CD4-positive, alpha-beta T cell treated with Interleukin-1 beta for 1 hour (primary cell): Measurements from ENCODE around the gene VPS8.

Experiments
- DNase-seq, 2 donors: peaks; one replicate each; pipeline ENCODE4 v3.0.0-alpha.2; 2020 to 2022

Gene VPS8

DNA sequence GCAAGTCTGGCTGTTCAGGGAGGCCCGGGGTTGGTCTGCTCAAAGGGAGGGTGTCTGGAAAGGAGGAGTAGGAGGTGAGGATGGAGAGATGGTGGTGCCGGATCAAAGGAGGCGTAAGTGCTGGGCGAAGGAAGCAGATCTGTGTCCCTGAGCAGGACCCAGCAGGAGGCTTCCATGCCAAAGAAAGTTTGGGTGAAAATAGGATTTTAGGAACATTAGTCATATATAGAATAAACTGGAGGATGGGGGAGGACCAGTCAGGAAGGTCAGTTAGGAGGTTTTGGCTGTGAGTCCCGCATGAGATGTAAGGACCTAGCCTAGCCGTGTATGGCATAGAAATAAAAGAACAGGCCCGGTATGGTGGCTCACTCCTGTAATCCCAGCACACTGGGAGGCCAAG, 28.6 kb upstream of the VPS8 start:
- no peak for DNase-seq

DNA sequence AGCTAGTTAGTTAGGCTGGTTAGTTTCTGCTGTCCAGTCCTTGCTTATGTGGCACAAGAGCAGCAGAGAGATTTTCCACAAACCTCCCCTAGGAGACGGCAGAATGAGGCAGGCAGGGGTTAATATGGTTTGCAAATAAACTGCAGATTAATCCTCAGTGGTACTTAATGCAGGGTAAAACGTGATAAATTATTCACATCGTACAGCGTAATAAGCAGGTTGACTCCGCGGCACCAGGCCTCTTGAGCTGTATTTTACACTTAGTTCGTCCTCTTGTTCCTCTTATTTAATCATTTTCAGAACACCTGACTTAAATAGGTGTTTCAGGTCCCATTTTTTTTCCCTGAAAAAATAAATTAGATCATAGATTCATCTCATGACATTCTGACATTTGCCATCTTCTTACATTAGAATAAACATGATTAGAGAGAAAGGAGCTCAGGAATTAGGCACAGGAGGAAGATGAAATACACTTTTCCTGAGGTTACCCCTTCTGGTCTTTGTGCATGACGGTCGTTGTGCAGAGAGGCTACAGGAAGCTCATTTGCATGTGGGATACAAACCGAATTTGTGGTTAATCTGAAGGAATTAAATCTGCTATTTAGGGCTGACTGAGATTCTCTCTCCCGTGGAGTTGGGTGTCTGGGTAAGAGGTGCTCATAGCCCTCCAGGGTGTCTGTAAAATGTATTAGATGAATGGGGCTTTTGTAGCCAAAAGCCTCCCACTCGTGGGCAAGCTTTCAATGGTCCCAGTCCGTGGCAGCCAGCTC, 27.1 kb upstream of the VPS8 start:
- DNase-seq: no peak

DNA sequence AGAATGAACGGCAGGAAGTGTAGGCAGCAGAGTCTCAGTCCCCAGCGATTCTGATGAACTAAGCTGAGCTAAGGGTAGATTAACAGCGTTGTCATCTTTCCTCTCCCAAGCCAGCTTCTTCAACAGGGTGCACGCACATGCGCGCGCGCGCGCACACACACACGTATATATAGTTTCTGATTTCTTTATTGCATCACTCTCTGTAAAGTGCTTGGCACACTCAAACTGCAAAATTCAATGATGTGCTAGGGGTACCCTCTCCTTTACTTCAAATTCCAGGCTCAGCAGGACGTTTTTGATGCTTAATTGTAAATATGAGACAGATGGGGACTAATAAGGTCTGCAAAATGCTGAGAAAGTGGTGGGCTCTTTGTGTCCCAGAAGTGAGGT, 26.1 kb upstream of the VPS8 start:
- DNase-seq: no peak

DNA sequence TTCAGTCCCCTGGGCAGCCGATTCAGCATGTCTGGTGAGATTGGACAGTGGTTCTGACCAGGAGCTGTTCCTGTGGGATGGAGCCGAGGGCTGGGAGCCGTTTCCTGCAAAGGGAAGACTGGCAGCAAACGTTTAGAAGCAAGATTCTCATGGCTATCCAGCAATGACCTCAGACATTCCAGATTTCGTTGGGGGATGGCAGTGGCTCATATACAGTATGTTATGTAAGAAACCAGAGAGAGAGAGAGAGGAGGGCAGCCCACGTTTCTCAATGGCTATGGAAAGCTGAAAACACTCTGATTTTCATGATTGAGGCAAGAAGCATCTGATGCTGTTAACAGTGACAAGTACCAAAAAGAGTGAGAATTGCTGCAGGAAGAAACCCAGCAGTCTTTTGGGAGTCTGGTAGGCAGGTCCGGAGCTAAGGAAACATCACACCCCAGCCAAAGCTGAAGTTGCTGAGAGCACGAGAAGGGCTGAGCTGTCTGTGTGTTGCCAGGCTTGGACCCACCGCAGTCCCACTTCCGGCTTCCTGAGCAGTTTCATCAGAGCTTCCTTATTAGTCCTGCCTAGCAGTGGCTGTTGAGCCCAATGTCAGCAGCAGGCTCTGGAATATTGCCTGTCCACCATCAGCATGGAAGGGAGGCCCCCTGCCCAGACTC, 25.6 kb upstream of the VPS8 start:
- DNase-seq: peak in 1 of 2 donors; percentile 31

DNA sequence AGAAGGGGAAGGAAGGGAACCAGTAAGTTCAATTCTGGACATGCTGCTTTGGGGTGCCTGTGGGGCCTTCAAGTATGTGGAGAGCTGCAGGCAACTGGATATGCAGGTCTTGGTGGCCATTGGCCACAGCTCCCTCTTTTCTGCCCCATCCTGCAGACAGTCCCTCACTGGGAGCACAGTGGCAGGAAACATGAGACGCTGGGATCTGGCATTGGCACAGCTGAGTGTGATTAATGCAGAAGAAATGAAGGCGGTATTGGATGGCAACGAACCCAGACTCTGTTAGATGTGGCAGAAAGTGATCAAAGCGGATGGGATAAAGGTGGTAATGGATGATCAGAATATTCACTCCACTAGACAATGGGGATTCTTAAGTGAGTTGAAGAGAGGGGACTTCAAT, 23.2 kb upstream of the VPS8 start:
- DNase-seq: no peak

DNA sequence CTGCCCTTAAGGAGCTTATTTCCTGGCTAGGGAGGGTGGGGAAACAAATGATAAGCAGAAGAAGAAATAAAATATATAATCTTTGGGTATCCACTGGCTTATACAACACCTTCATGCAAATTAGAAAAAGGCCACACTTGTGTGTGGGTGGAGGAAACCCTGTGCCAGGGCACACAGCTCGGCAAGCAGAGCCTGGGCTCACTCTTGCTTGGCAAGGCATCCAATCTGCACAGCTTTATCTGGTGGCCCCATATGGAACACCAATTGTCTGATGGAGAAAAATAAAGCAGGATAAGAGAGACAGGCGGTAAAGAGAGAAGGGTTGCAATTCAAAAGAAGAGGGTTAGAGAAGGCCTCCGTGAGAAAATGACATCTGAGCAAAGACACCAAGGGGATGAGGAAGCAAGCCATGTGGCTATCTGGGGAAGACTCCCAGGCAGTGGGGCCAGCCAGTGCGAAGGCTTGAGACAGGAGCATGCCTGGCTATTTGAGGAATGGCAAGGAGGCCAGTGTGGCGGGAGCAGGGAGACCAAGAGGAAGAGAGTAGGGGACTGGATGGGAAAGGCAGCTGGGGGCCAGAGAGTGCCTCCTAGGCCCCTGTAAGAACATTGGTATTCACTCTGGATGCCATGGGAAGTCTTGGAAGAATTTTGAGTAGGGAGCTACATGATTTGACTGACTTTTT, 22.5 kb upstream of the VPS8 start:
- no peak for DNase-seq

DNA sequence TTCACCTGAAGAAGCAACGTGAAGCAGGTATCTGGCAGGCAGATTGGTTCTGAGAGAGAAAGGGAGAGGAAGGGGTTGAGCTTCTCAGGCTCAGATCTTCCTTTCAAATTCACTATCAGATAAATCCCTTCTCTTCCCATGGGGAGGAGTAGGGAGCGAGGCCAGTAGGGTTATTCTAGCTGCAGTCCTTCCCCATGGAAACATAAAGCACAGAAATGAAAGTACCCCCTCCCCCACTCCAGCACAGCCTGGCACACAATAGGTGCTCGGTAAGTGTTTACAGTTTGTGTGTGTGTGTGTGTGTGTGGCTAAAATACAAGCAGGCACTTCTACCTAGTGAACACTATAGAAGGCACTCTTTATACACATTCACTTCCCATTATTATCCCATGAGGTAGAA, 20.8 kb upstream of the VPS8 start:
- no peak for DNase-seq

DNA sequence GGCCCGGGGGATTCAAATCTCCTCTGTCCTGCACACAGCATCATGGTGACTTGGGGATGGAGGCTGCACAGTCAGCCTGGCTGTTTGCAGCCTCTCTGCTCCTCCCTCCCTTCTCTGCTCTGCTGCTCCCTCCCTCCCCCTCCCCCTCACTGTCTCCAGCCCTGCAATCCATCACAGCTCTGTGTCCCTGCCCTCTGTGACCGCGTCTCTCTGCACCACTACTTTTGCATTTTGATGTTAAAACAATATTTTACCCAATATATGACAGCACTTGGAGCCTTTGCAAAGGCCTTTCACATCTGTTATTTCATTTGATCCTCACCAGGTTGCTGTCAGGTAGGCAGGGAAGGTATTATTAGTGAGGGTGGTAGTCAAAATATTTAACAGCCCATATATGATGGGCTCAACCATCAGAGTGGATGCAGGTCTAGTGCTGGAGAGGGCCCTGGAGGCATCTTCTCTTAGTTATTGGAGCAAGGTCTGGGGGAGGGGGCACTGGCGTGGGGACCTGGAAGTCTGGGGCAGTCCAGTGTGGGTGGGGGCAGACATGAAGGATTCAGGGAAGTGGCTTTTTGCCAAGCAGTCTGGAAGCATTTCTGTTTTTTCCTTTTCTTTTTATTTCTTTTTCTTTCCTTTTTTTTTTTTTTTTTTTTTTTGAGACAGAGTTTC, 16.3 kb upstream of the VPS8 start:
- no peak for DNase-seq

DNA sequence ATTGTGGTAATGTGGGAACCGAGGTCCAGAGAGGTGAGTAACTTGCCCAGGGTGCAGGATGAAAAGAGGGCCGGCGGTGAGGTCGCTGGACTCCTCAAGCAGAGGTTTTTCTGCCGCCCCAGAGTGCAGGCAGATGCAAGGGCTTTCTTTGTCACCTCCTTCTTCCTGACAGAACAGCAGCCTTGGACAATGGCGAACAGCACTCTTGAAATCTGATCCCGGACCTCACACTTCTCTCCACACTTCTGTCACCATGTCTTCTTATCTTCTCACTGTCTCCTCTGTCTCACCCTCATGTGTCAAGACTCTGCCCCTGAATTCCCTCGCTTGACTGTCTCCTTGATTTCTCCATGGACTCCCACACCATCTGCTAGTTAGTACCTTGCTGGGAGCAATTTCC, 15.4 kb upstream of the VPS8 start:
- no peak for DNase-seq

DNA sequence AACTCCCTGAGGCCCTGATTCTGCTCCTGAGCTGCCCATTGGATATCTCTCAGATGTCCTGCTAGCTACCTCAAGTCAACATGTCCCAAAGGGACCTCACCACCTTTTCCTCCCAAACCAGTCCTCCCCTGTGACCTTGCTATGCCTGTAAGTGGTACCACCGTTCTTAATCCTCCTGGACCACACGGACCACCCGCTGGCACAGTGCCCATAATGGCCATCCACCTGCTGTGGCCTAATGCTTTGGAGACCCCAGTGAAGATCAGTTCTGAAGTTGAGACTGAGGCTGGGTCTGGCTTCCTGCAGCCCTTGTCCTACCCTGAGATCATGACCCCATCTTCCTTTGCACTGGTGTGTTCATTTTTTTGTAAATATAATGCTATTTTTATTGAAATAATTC, 15.0 kb upstream of the VPS8 start:
- DNase-seq: no peak

DNA sequence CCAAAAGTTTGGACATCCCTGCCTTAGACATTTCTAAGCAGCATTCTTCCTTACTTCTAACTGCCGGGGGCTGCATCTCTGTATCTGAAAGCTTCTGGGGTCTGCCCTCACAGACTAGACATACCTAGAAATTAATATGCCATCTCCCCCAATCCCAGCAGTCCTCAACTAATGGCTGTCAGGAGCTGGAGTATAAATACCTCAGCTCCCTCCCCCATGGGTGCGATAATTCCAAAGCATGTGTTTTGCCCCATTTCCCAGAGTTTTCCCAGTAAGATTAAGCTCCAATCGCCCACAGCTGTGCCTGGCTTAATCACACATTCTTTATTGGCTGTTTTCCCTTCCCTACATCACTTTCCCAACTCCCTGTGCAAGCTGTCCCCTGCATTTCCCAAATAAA, 13.8 kb upstream of the VPS8 start:
- no peak for DNase-seq

DNA sequence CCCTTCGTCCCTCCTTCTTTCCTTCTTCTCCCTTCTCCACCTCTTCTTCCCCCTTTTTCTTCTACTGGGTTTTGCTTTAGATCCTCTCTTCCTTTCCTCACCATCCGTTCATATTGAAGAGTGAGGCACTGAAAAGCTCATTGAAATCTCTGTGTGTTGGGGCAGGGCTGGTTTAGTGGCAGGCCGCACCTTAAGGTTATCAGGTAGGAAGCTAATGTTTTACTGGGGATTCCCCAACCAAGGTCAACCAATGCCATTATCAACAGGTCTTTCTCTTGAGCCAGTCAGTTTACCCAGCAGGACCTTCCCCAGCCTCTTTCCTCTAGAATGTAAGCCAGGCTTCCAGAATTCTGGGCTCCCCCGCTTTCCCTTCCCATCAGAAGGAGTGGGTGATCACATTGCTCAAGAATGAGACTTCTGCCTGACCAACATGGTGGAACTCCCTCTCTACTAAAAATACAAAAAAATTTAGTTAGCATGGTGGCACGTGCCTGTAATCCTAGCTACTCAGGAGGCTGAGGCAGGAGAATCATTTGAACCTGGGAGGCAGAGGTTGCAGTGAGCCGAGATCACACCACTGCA, 11.5 kb upstream of the VPS8 start:
- no peak for DNase-seq

DNA sequence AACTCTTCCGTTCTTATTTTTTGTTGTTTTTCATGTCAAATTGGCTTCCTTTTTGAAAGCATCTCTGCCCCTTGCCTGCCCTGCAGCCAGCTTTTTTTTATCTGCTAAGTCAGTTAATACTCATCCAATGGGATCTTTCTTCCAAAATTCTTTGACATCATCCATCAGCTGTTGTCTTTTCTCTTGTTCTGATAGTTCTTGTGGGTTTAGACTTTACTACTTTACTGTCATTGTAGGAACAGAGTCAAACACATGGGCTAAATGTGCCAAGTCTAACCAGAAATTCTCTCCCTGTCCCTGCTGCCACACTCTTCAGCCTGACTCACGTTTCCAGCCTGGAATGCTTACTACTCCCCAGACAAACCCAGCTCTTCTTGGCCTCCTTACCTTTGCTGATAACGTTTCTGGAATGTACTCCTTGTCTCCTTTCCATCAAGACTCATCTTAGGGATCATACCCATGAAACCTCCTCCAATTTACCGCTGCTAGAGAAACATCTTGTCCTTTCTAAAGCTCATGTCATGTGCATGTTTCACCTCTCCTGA, 10.7 kb upstream of the VPS8 start:
- DNase-seq: no peak

DNA sequence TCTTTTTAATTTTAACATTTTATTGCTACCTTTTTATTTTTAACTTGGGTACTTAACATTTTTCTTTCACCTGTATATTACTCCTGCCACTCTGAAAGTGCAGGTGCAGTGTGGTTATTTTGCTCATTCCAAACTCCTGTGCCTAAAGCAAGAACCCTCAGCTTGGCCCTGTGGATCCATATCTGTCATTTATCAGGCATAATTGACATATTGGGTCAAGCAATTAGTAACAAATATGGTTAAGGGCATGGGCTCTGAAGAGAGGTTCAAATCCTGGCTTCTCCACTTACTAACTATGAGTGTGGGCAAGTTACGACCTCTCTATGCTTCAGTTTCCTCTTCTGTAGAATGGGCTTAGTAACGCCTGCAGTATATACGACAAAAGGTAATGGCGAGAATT, 9.8 kb upstream of the VPS8 start:
- no peak for DNase-seq

DNA sequence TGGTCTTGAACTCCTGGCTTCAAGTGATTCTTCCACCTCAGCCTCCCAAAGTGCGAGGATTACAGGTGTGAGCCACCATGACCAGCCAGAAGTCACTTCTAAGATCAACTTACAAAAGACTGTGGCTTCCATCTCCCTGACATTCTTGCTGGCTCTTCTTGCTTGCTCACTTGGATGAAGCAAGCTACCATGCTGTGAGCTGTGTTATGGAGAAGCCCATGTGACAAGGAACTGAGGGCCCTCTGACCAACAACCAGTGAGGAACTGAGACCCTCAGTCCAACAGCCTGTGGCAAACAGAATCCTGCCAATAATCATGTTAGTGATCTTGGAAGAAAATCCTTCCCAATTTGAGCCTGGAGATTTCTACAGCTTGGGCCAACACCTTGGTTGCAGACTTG, 7.2 kb upstream of the VPS8 start:
- no peak for DNase-seq

DNA sequence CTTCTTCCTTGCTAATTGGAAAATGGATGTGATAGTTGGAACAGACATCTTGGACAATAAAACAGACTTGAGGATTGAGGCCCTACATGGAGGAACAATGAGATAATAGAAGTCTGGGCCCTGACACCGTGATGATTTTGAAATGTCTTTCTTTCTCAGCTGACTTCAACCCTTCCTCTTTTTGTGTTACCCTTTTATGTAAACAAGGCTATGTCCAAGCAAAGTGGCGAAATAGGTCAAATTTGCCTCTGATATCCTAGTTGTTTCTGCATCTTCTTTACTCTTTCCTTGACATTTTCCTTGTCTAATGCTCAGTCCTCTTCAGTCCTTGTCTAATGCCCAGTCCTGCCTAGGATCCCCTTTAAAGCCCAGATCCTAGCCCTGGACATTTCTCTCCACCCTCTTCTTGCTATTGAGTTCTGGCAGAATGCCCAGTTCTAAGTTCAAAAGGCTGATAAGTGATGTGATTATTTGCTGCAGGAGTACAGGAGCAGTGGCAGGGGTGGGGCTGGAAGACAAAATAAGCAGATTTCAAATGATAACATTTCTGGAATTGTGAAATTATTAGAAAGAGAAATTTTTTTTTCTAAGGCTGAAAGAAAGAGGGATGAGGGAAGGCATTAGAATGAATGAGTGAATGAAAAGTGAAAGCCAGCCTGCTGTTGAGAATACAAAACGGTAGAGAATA, 6.5 kb upstream of the VPS8 start:
- no peak for DNase-seq

DNA sequence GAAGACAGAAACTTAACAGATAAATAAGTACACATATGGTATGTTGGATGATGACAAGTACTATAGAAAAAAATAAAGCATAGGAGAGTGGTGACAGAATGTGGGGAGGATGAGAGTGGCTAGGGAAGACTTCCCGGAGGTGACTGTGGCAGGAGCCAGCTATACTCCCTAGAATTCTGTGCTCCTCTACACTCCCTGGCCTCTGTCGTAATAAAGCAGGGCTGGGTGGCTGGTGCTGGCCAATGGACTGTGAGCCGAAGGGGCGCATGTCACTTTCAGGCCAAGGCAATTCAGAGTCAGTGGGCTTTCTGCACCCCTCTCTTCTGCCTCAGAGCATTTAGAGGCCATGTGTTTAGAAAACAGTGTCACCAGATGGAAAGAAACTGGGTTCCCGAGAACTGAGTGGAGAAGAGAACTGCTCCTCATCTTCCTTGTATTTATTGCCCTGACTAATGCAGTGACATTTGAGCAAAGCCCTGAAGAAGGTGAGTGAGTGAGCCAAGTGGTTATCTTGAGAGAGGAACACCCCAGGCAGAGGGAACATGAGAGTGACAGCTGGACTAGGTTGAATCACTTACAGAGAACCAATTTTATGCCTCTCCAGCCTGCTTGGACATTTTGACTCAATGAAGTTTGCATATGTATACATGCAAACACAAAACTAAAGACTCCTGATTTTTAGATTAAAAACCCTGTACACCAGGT, 5.2 kb upstream of the VPS8 start:
- DNase-seq: no peak

DNA sequence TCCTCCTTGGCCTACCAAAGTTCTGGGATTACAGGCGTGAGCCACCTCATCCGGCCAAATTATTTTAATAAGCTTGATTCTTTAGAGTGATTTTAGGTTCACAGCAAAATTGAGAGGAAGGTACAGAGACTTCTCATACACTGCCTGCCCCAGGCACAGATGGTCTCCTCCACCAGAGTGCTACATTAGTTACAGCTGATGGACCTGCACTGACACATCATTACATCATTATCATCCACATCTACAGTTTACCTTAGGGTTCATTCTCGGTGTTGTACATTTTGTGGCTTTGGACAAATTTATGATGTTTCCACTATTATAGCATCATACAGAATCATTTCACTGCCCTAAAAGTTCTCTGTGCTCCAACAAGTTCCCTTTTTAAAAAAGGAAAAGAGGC, 4.4 kb upstream of the VPS8 start:
- DNase-seq: no peak

DNA sequence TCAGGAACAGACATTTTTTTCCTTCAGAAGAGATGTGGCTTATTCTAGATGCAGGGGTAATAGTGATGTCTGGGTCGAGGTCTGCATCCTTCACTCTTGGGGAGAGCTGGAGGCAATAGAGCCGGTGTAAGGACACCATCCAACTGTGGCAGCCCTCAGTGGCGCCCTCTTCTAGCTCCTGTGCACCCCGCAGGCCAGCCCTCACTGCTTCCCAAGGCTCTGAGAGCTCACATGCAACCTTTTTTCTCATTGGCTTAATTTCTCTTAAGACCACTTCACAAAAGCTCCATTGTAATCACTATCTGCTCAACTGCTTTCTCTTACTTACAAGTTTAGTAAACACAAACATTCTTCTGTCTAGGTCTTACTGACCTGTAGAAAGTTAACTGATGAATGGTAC, 3.9 kb upstream of the VPS8 start:
- no peak for DNase-seq

DNA sequence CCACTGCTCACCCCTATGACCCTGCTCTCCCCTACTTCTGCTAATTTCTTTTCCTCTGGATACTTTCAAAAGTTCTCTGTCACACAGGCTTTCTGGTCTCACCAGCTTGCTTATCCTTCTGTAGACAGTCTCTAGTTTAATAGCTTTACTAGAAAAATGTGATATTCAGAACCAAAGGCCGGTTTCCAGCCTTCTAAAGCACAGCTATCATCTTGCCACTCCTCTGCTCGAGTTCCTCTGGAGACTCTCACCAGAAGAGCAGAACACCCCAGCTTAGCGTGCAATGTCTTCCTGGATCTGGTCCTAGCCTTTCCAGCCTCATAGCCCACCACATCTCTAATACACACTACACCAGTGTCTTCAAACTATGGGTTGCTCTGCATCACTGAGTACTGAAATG, 1.8 kb upstream of the VPS8 start:
- no peak for DNase-seq

DNA sequence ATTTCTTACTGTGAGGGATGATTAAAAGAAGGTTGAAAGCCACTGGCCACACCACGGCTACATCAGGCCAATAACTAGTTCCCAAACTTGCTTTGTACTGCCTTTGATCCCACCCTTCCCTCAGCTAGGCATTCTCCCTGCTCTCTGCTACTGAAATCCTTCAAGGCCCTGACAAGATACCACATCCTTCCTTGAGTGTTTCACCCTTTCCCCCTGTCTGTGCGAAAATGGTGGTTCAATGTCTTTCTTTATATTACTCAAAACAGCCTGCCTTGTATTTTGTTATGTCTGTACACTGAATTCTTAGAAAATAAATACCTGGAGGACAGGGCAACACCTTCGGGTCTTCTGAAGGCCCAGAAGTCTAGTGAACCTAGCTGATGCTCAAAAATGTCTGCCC, 932 bp upstream of the VPS8 start:
- no peak for DNase-seq

DNA sequence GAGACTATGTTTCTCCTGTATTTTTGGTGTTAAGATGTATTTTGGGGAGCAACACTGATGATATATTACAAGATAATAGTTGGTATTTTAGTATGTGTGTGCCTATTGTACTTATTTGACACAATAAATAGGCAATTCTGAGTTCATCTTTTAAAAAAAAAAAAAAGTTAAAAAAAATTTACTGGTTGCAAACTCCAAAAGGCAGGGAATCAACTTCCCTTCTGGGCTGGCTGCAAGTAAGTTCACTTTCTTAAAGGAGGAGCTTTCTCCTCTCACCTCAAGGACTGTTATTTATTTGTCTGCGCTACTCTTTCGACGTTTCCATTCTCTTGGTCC, 335 bp upstream of the VPS8 start:
- DNase-seq: no peak
